A549 treated with DMSO at 1 μM for 4 hours (cell line): ENCODE results near the gene STX1A. TPM values are rescaled to one million over a fixed set of nuclear protein-coding genes. Genes with fewer than 3 reads are reported as not detected.

Experiments
- total RNA-seq: library from RNA; stranded (reverse); fragments of 200-300 nt; extraction: Qiagen RNA extraction; gene quantifications from 5 replicates; pipeline ENCODE4 v1.2.3, GENCODE V29; 2022; ENCODE audit warnings: low read depth

The STX1A gene
- total RNA-seq, result 60.0 to 84.0 TPM (median 75.3 TPM) in 5 replicates

DNA sequence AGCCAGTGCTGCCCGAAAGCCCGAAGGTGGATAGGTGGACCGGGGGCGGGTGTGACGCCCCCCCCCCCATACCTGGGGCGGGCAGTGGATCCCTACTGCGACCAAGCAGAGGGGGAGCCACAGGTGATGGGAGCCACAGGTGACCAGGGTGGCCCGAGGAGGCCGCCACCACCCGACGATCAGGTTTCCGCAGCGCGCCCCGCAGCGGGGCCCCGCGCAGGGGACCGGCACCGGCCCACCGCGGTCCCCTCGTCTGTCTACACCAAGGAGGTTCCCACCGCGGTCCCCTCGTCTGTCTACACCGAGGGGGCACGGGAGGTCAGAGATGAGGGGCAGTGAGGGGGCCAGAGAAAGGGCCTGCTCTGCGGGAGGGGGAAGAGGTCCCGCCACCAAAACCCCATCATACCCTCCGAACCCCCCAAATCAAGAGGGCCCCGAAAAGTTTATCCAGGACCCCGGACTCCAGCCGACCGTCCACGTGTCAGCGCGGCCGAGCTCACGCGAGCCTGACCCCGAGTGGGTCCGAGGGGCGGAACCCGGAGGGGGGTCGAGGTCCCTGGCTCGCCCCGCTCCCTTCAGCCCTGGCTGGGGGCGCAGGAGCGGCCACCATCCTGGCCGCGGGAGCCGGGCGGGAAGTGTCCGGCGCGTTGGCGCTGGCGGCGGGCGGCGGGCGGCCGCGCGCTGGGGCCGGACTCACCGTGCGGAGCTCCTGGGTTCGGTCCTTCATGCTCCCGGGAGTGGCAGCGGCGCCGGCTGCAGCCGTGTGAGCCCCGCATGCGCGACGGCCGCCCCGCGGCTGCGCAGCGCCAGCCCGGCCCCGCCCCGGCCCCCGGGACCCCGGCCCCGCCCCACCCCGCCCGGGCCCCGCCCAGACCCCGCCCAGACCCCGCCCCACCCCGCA is at the start of gene STX1A:
Gene STX1A (minus strand): TSS at position 765 of the 901 bp plus-strand sequence. CDS start 38 bp downstream, at position 727.

DNA sequence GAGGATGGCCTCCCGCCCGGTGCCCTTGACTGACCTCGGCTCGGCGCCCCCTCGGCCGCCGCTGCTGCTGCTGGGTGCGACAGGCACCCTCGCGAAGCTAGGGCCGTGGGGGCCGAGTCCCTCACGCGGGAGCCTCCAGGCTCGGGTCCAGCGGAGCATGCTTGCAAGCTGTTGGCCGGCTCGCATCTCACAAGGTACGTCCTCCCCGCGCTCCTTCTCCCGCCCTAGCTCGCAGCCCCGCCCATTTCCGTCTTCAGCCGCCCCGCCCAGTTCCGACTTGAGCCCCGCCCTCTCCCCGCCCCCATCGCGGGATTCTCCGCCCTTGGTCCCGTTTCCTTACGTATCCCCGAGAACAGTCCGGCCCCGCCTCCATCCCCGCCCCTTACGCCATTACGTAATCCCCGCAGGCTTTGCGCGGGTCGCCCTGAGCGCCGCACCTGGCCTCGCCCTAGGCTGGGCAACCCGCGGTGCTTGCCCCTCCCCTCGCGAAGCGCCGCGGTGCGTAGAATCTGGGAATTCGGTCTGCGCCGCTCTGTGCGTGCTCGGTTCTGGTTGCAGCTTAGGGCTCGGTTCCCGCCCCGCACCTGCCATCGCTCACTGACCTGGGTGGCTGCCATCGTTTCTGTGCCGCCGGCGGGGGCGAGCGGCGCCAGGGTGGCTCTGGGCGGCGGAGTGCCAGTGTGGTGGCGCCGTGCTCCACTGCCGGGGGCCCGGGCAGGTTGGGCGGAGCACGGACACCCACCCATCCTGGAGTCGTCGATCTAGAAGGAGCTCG is 19.3 kb upstream of the STX1A start, which contains the start of gene ABHD11:
Gene ABHD11 (minus strand): TSS at position 191 of the 775 bp plus-strand sequence. CDS start 32 bp downstream, at position 159.

GRCh38 chr7:73683056-73683787 is 36.2 kb downstream of the STX1A start, which contains the start of the genes BUD23 and DNAJC30:
Gene BUD23, plus strand, starts transcription at chr7:73683597. Its CDS starts 29 bp downstream, at chr7:73683626.
Gene DNAJC30, minus strand, starts transcription at chr7:73683453. Its CDS starts 30 bp downstream, at chr7:73683423.

DNA sequence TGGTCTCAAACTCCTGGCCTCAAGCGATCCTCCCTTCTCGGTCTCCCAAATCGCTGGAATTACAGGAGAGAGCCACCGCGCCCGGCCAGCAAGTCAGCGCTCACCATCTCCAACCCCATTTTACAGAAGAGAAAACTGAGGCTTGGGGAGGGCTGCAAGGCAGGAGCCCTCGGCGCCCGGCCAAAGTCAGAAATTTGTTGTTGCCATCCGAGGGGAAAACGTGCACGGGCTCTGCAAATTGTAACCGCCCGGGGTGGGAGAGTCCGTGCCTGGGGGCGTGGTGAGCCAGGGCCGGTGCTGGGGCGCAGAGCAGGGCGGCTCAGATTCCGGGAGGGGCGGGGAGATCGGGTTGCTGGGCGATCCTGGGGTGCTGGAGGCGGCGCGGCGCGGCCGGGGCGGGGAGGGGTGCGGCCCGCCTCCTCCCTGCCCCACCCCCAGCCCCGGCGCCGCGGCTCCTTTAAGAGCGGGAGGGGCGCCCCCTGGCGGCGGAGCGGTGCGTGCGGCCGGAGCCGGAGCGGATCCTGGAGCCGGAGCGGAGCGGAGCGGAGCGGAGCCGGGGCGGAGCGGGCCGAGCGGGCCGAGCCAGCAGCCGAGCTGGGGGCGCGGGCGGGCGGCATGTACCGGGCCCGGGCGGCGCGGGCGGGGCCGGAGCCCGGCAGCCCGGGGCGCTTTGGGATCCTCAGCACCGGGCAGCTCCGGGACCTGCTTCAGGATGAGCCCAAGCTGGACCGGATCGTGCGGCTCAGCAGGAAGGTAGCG is 51.9 kb downstream of the STX1A start, which contains the start of gene VPS37D:
Gene VPS37D (plus strand): TSS at position 488 of the 759 bp plus-strand sequence. CDS start 128 bp downstream, at position 616.

Other genes starting within 250 kb of the STX1A start
- 56.6 to 71.3 TPM (median 66.3 TPM) in 5 replicates for gene BAZ1B, start 197.4 kb downstream of the STX1A start, total RNA-seq
- 67.1 to 80.2 TPM (median 70.2 TPM) in 5 replicates for gene BCL7B, start 162.0 kb downstream of the STX1A start, total RNA-seq
- 51.8 to 55.5 TPM (median 54.3 TPM) in 5 replicates for gene TBL2, start 141.1 kb downstream of the STX1A start, total RNA-seq
- gene MLXIPL, start 95.1 kb downstream of the STX1A start, total RNA-seq, result 0.25 to 1.4 TPM (median 1.0 TPM) in 5 replicates
- 3.1 to 5.5 TPM (median 4.4 TPM) in 5 replicates for gene VPS37D, start 51.8 kb downstream of the STX1A start, total RNA-seq
- 7.8 to 10.4 TPM (median 9.6 TPM) in 5 replicates for gene DNAJC30, start 36.2 kb downstream of the STX1A start, total RNA-seq
- 126 to 177 TPM (median 135 TPM) in 5 replicates for gene BUD23, start 36.1 kb downstream of the STX1A start, total RNA-seq
- gene ABHD11, start 19.1 kb upstream of the STX1A start, total RNA-seq, result 21.0 to 28.1 TPM (median 22.8 TPM) in 5 replicates
- 1.6 to 3.7 TPM (median 2.8 TPM) in 5 replicates for gene CLDN3, start 50.6 kb upstream of the STX1A start, total RNA-seq
- gene CLDN4, start 111.3 kb upstream of the STX1A start, total RNA-seq, result 4.4 to 6.6 TPM (median 5.7 TPM) in 5 replicates
- gene METTL27, start 122.8 kb upstream of the STX1A start, total RNA-seq, result 9.0 to 12.3 TPM (median 10.8 TPM) in 5 replicates
- 0.19 to 0.23 TPM in 2 of 5 replicates, not detected in the others for gene TMEM270, start 141.5 kb upstream of the STX1A start, total RNA-seq